SK-N-SH (cell line): ENCODE data around the gene RFNG. TPM values are rescaled to one million over a fixed set of nuclear protein-coding genes. Genes with fewer than 3 reads are reported as not detected.

Experiments used
- CTCF ChIA-PET: fragments of 300-600, 350-600 bp; formaldehyde crosslinking; extraction: SDS; loops from one replicate; lab custom pipeline; 2021; lab: Yijun Ruan, JAX
- POLR2A ChIA-PET: fragments of 350-600 bp; sonication (Branson Sonifier 250); formaldehyde crosslinking; extraction: SDS; loops from one replicate; lab custom pipeline; 2020; ENCODE audit warnings: antibody characterized with exemption, inconsistent platforms; lab: Yijun Ruan, JAX
- DNase-seq: peaks from one replicate; pipeline ENCODE4 v3.0.0; 2012
- H2AFZ ChIP-seq: fragments of 200-600 bp; sonication (generic); 2 replicates; pipeline ENCODE4 v1.8.1; 2016; ENCODE audit warnings: antibody characterized with exemption, mild to moderate bottlenecking, low read depth
- H3F3A ChIP-seq: fragments of 200-600 bp; sonication (generic); replicated peaks from 2 replicates; pipeline ENCODE3; 2016; ENCODE audit warnings: antibody characterized with exemption, mild to moderate bottlenecking; ENCODE audit not compliant: insufficient read depth
- H3K27ac ChIP-seq, 2 experiments: fragments of 200-500 bp in 1 of 2; fragments of 200-600 bp in 1 of 2; sonication (Bioruptor generic) in 1 of 2; sonication (generic), shearing (Covaris generic) in 1 of 2; 2 replicates each; pipeline versions ENCODE4 v1.5.1 to v1.6.1; 2014 to 2016; ENCODE audit warnings: low read depth in 2 of 2, inconsistent platforms in 1 of 2, low read length in 1 of 2, mild to moderate bottlenecking in 1 of 2, mixed read lengths in 1 of 2
- H3K27me3 ChIP-seq: fragments of 200-600 bp; sonication (generic), shearing (Covaris generic); 2 replicates; pipeline ENCODE4 v1.6.1; 2016; ENCODE audit warnings: mixed run types; ENCODE audit not compliant: insufficient read depth
- H3K36me3 ChIP-seq, 2 experiments: fragments of 200-500 bp in 1 of 2; fragments of 200-600 bp in 1 of 2; sonication (Bioruptor generic) in 1 of 2; sonication (generic) in 1 of 2; replicated peaks in 1 of 2; 2 replicates each; pipeline versions ENCODE3 to v1.5.1; 2014 to 2016; ENCODE audit warnings: low read length in 1 of 2, mild to moderate bottlenecking in 1 of 2; ENCODE audit not compliant: insufficient read depth in 2 of 2, control insufficient read depth in 1 of 2
- H3K4me1 ChIP-seq, 2 experiments: fragments of 200-500 bp in 1 of 2; fragments of 200-600 bp in 1 of 2; sonication (Bioruptor generic) in 1 of 2; sonication (generic), shearing (Covaris generic) in 1 of 2; 2 replicates each; pipeline versions ENCODE4 v1.5.1 to v1.6.1; 2014 to 2016; ENCODE audit warnings: low read depth in 1 of 2, low read length in 1 of 2, mixed run types in 1 of 2; ENCODE audit not compliant: insufficient read depth in 2 of 2, control insufficient read depth in 1 of 2
- H3K4me2 ChIP-seq: fragments of 200-600 bp; sonication (generic), shearing (Covaris generic); 2 replicates; pipeline ENCODE4 v1.6.1; 2017; ENCODE audit warnings: mixed run types
- H3K4me3 ChIP-seq, 2 experiments: fragments of 200-500 bp in 1 of 2; fragments of 200-600 bp in 1 of 2; sonication (Bioruptor generic) in 1 of 2; sonication (generic), shearing (Covaris generic) in 1 of 2; 2 replicates each; pipeline versions ENCODE4 v1.5.1 to v1.8.1; 2014 to 2016; ENCODE audit warnings: low read depth in 2 of 2, inconsistent platforms in 1 of 2, low read length in 1 of 2, mild to moderate bottlenecking in 1 of 2, mixed read lengths in 1 of 2, moderate library complexity in 1 of 2
- H3K79me2 ChIP-seq: fragments of 200-600 bp; sonication (generic); 2 replicates; pipeline ENCODE4 v1.8.1; 2017; ENCODE audit warnings: mild to moderate bottlenecking; ENCODE audit not compliant: insufficient read depth
- H3K9ac ChIP-seq: fragments of 200-600 bp; sonication (generic); 2 replicates; pipeline ENCODE4 v1.6.1; 2017; ENCODE audit warnings: mixed run types
- H3K9me2 ChIP-seq: fragments of 200-600 bp; sonication (generic); 2 replicates; pipeline ENCODE4 v1.6.1; 2017; ENCODE audit warnings: mixed run types
- H3K9me3 ChIP-seq: fragments of 200-600 bp; sonication (generic); 2 replicates; pipeline ENCODE4 v1.6.1; 2017; ENCODE audit warnings: mixed run types, mild to moderate bottlenecking, moderate library complexity
- H4K20me1 ChIP-seq: fragments of 200-600 bp; sonication (generic); 2 replicates; pipeline ENCODE4 v1.6.1; 2017; ENCODE audit warnings: mild to moderate bottlenecking, mixed run types; ENCODE audit not compliant: insufficient read depth
- EP300 ChIP-seq, 2 experiments: IDR thresholded peaks; 2 replicates each; pipeline versions ENCODE4 v1.4.0 to v1.6.1; 2012; ENCODE audit warnings: borderline replicate concordance in 1 of 2, low read depth in 1 of 2, low read length in 1 of 2
- EZH2phosphoT487 ChIP-seq: fragments of 200-600 bp; sonication (generic); IDR thresholded peaks from 2 replicates; pipeline ENCODE4 v1.6.1; 2017; ENCODE audit warnings: low read depth, mixed run types, mild to moderate bottlenecking, antibody characterized with exemption, moderate library complexity, borderline replicate concordance
- FOSL2 ChIP-seq: IDR thresholded peaks from 2 replicates; pipeline ENCODE4 v1.4.0; 2012; ENCODE audit warnings: low read depth, mild to moderate bottlenecking, moderate library complexity, borderline replicate concordance
- GABPA ChIP-seq: IDR thresholded peaks from 2 replicates; pipeline ENCODE4 v1.4.0; 2012; ENCODE audit warnings: low read depth, mild to moderate bottlenecking
- GATA2 ChIP-seq: sonication (generic); formaldehyde crosslinking; IDR thresholded peaks from 2 replicates; pipeline ENCODE4 v1.5.0; 2020; ENCODE audit warnings: mild to moderate bottlenecking, missing genetic modification reagents
- JUND ChIP-seq: IDR thresholded peaks from 2 replicates; pipeline ENCODE4 v1.4.0; 2012
- NFIC ChIP-seq: IDR thresholded peaks from 2 replicates; pipeline ENCODE4 v1.4.0; 2012; ENCODE audit warnings: borderline replicate concordance
- POLR2AphosphoS5 ChIP-seq: IDR thresholded peaks from 2 replicates; pipeline ENCODE4 v1.6.1; 2012; ENCODE audit warnings: low read depth, low read length
- RFX5 ChIP-seq: IDR thresholded peaks from 2 replicates; pipeline ENCODE4 v1.6.1; 2012; ENCODE audit warnings: mild to moderate bottlenecking, improper control_type of control experiment, low read length
- SIN3A ChIP-seq: IDR thresholded peaks from 2 replicates; pipeline ENCODE4 v1.6.1; 2012; ENCODE audit warnings: low read depth, mild to moderate bottlenecking, low read length, moderate library complexity, borderline replicate concordance
- TEAD4 ChIP-seq: IDR thresholded peaks from 2 replicates; pipeline ENCODE4 v1.4.0; 2012; ENCODE audit warnings: mild to moderate bottlenecking, borderline replicate concordance; ENCODE audit not compliant: insufficient read depth
- YY1 ChIP-seq: IDR thresholded peaks from 2 replicates; pipeline ENCODE4 v1.4.0; 2012; ENCODE audit warnings: low read depth, mild to moderate bottlenecking
- WGBS: methylation state at CpG from one replicate; pipeline ENCODE4 v1.1.6; 2017; ENCODE audit warnings: low lambda C conversion rate; 5-methylcytosine and 5-hydroxymethylcytosine counted together
- polyA plus RNA-seq, 3 experiments: library from polyadenylated mRNA; depleted of rRNA; stranded (reverse); fragments of >200 nt; gene quantifications; 2 replicates each; pipeline ENCODE4 v1.2.3, GENCODE V29; 2012
- TF ChIP-seq, protein P1 (sequence below): IDR thresholded peaks from 2 replicates; pipeline ENCODE4 v1.4.0; 2012; ENCODE audit warnings: low read depth
- TF ChIP-seq, protein P2 (sequence below): IDR thresholded peaks from 2 replicates; pipeline ENCODE4; 2012
- TF ChIP-seq, protein P3 (sequence below): fragments of 150-350 bp; IDR thresholded peaks from 2 replicates; pipeline ENCODE4 v1.6.1; 2017; ENCODE audit warnings: antibody characterized with exemption, low read length, low read depth, borderline replicate concordance

RFNG gene
- polyA plus RNA-seq, 1 of the 3 experiments (the other 2 are of a cell fraction), result 68.6 TPM

GRCh38 chr17:82048571-82048971, 3.0 kb downstream of the RFNG start:
- peaks cover 0 to 22% of the 10 kb centered on the region in 2 experiments; a peak in 2 of 4 replicates for H3K4me1 ChIP-seq
- H3K79me2 ChIP-seq, result peaks cover 31% of the 10 kb centered on the region
- ChIA-PET POLR2A (no interaction called here), CTCF (interaction anchor here (2.5 to 4.1 kb wide), 3 partner anchors 12 to 27 kb away, joined by 10 to 45 read pairs (median 42); partner anchors contain the start of genes DCXR and RAC3)
- no peak overlapping the region for H2AFZ ChIP-seq
- peaks cover 5% of the 10 kb centered on the region for H3F3A ChIP-seq
- no peak overlapping the region for H3K4me2 ChIP-seq
- peaks cover 14% of the 10 kb centered on the region; the same call in 1 of the 2 replicates for H4K20me1 ChIP-seq
- H3K4me3 ChIP-seq, result no peak overlapping the region
- H3K9me3 ChIP-seq, result no peaks in the 10 kb centered on the region
- TF ChIP-seq NFIC (no peak), GATA2 (CRISPR knock-in tag) (no peak), POLR2AphosphoS5 (no peak), TEAD4 (no peak), JUND (no peak), RFX5 (no peak), SIN3A (no peak)
- TF ChIP-seq, protein P1, sequence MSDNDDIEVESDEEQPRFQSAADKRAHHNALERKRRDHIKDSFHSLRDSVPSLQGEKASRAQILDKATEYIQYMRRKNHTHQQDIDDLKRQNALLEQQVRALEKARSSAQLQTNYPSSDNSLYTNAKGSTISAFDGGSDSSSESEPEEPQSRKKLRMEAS, result no peak
- TF ChIP-seq, protein P2, sequence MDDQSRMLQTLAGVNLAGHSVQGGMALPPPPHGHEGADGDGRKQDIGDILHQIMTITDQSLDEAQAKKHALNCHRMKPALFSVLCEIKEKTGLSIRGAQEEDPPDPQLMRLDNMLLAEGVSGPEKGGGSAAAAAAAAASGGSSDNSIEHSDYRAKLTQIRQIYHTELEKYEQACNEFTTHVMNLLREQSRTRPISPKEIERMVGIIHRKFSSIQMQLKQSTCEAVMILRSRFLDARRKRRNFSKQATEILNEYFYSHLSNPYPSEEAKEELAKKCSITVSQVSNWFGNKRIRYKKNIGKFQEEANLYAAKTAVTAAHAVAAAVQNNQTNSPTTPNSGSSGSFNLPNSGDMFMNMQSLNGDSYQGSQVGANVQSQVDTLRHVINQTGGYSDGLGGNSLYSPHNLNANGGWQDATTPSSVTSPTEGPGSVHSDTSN, result no peak
- DNase-seq, result no peak
- peaks cover 15 to 40% of the 10 kb centered on the region in 2 experiments for H3K36me3 ChIP-seq
- H3K27me3 ChIP-seq, result no peaks in the 10 kb centered on the region
- WGBS, result 95% methylated on average over 15 of the region's 20 CpGs
- no peak overlapping the region for H3K27ac ChIP-seq
- H3K9me2 ChIP-seq, result no peaks in the 10 kb centered on the region
- H3K9ac ChIP-seq, result no peak overlapping the region

DNA sequence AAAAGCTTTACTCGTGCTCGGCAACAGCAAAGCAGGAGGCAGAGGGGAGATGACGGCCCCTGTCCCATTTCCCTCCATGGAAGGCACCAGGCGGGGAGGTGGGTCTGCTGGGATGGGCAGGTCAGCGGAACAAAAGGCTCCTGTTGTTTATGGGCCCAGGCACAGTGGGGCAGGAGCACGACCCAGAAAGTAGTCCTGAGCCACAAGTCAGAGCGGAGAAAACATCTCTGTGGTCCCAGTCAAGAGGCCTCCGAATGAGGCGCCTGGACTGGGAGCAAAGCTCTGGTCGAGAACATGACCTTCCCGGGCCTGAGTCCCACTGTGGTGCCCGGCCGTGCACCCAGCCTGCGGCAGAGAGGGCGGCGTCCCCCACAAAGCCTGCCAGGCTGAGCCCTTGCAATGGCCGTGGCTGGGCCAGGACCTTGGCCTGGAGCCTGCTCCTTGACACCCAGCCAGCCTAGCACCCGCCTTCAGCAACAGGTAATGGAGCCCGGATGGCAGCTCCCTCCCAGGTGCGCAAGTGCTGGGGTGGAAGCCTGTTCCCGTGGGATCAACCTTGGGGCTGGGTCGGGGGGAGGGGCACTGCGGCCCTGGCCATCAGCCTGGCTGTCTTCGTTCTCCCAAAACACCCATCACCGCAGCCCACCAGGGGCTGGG, 3.6 kb downstream of the RFNG start:
- Histone ChIP-seq H3K4me2 (no peak overlapping the region), H4K20me1 (peaks cover 9% of the 10 kb centered on the region; the same call in 1 of the 2 replicates), H3K27me3 (no peaks in the 10 kb centered on the region), H3K9me3 (no peaks in the 10 kb centered on the region), H3K4me3 (no peak overlapping the region), H3K36me3 (peaks cover 15 to 35% of the 10 kb centered on the region in 2 experiments), H3K9me2 (no peaks in the 10 kb centered on the region), H3K79me2 (peaks cover 26% of the 10 kb centered on the region), H3F3A (peaks cover 5% of the 10 kb centered on the region), H3K4me1 (peaks cover 0 to 17% of the 10 kb centered on the region in 2 experiments; a peak in 1 of 4 replicates), H3K9ac (no peak overlapping the region), H3K27ac (no peak overlapping the region), H2AFZ (no peak overlapping the region)
- no peak for DNase-seq
- 93% methylated on average over 18 of the region's 25 CpGs for WGBS
- ChIA-PET POLR2A (no interaction called here), CTCF (interaction anchor here (0.8 to 4.1 kb wide), 3 partner anchors 10 to 27 kb away, joined by 3 to 42 read pairs (median 10); partner anchors contain the start of genes DCXR and RAC3)
- TF ChIP-seq, protein P3, sequence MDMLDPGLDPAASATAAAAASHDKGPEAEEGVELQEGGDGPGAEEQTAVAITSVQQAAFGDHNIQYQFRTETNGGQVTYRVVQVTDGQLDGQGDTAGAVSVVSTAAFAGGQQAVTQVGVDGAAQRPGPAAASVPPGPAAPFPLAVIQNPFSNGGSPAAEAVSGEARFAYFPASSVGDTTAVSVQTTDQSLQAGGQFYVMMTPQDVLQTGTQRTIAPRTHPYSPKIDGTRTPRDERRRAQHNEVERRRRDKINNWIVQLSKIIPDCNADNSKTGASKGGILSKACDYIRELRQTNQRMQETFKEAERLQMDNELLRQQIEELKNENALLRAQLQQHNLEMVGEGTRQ, result no peak
- no peak for TF ChIP-seq GATA2 (CRISPR knock-in tag)
- no peak for TF ChIP-seq JUND
- TF ChIP-seq FOSL2, result no peak
- TF ChIP-seq GABPA, result no peak
- no peak for TF ChIP-seq EP300 (IDR thresholded peaks at IDR 0.05; ENCODE audit: borderline replicate concordance in 1 of 2, low read depth in 1 of 2, low read length in 1 of 2)
- TF ChIP-seq YY1, result no peak
- no peak for TF ChIP-seq EZH2phosphoT487
- TF ChIP-seq, protein P1, result no peak
